AG09309 (cell line): ENCODE results near the gene FN1.

ENCODE experiments used
- DNase-seq: peaks from one replicate; pipeline ENCODE4 v3.0.0-alpha.2; 2010; ENCODE audit warnings: low read depth
- H3K4me3 ChIP-seq: 2 replicates; pipeline ENCODE4 v1.5.1; 2011; ENCODE audit warnings: mild to moderate bottlenecking, low read depth, low read length, moderate library complexity; ENCODE audit not compliant: control insufficient read depth
- CTCF ChIP-seq: IDR thresholded peaks from 2 replicates; pipeline ENCODE4 v1.5.1; 2011; ENCODE audit warnings: mild to moderate bottlenecking, low read depth, low read length, inconsistent platforms; ENCODE audit not compliant: insufficient read depth, control insufficient read depth; ENCODE audit errors: missing control alignments

FN1 gene

GRCh38 chr2:215423928-215424540, 11.8 kb downstream of the FN1 start:
- no peak for DNase-seq
- H3K4me3 ChIP-seq = no peak overlapping the region
- no peak for TF ChIP-seq CTCF

- TF ChIP-seq CTCF = no peak
- H3K4me3 ChIP-seq = no peak overlapping the region; the same call in 1 of the 2 replicates
- DNase-seq = no peak
Observed at GRCh38 chr2:215423234-215423633, 12.6 kb downstream of the FN1 start.

GRCh38 chr2:215422676-215423075, 13.2 kb downstream of the FN1 start:
- no peak overlapping the region for H3K4me3 ChIP-seq
- TF ChIP-seq CTCF = no peak
- no peak for DNase-seq

- no peak overlapping the region for H3K4me3 ChIP-seq
- no peak for TF ChIP-seq CTCF
- no peak for DNase-seq
Observed at GRCh38 chr2:215421859-215422461, 13.9 kb downstream of the FN1 start.

- no peak for TF ChIP-seq CTCF
- no peak for DNase-seq
- H3K4me3 ChIP-seq = no peak overlapping the region
Observed at GRCh38 chr2:215420471-215420935, 15.4 kb downstream of the FN1 start.

- H3K4me3 ChIP-seq = no peak overlapping the region
- TF ChIP-seq CTCF = no peak
- DNase-seq = no peak
Observed at GRCh38 chr2:215419769-215420470, 15.9 kb downstream of the FN1 start.
